ENCODE measurements around the gene PABPC1L. TPM values are rescaled to one million over a fixed set of nuclear protein-coding genes. Genes with fewer than 3 reads are reported as not detected.

The PABPC1L gene
- total RNA-seq, 1 donor from 2014 or later: 211 TPM

- TF ChIP-seq CTCF (IDR thresholded peaks at IDR 0.05; ENCODE audit: unreplicated experiment): no peak
- H3K9me3 Mint-ChIP-seq (ENCODE audit: low read depth): no peaks in the 10 kb centered on the region
- H3K27ac Mint-ChIP-seq: no peak overlapping the region
- H3K4me1 Mint-ChIP-seq (ENCODE audit: low read depth): no peaks in the 10 kb centered on the region
- H3K27me3 Mint-ChIP-seq: no peaks in the 10 kb centered on the region
- H3K36me3 Mint-ChIP-seq (ENCODE audit: insufficient read depth): peaks cover 3% of the 10 kb centered on the region
- DNase-seq (ENCODE audit: low spot score, unreplicated experiment): no peak
- no peak overlapping the region for H3K4me3 Mint-ChIP-seq (ENCODE audit: low read depth)
Observed at GRCh38 chr20:44894959-44895358, 14.9 kb upstream of the PABPC1L start.

GRCh38 chr20:44896583-44896982 is 13.3 kb upstream of the PABPC1L start:
- Mint-ChIP-seq H3K27me3 (no peaks in the 10 kb centered on the region), H3K4me1 (ENCODE audit: low read depth) (no peaks in the 10 kb centered on the region), H3K9me3 (ENCODE audit: low read depth) (no peaks in the 10 kb centered on the region), H3K27ac (no peak overlapping the region), H3K4me3 (ENCODE audit: low read depth) (no peak overlapping the region), H3K36me3 (ENCODE audit: insufficient read depth) (peaks cover 4% of the 10 kb centered on the region)
- no peak for DNase-seq (ENCODE audit: low spot score, unreplicated experiment)
- TF ChIP-seq CTCF (IDR thresholded peaks at IDR 0.05; ENCODE audit: unreplicated experiment): no peak

- no peak overlapping the region for H3K27ac Mint-ChIP-seq
- no peaks in the 10 kb centered on the region for H3K9me3 Mint-ChIP-seq (ENCODE audit: low read depth)
- H3K36me3 Mint-ChIP-seq (ENCODE audit: insufficient read depth): peaks cover 4% of the 10 kb centered on the region
- H3K27me3 Mint-ChIP-seq: no peaks in the 10 kb centered on the region
- no peak overlapping the region for H3K4me3 Mint-ChIP-seq (ENCODE audit: low read depth)
- TF ChIP-seq CTCF (IDR thresholded peaks at IDR 0.05; ENCODE audit: unreplicated experiment): no peak
- H3K4me1 Mint-ChIP-seq (ENCODE audit: low read depth): no peaks in the 10 kb centered on the region
- no peak for DNase-seq (ENCODE audit: low spot score, unreplicated experiment)
Observed at GRCh38 chr20:44897133-44897532, 12.7 kb upstream of the PABPC1L start.

- H3K4me1 Mint-ChIP-seq (ENCODE audit: low read depth): no peaks in the 10 kb centered on the region
- peak overlapping the region; percentile 30 for H3K27ac Mint-ChIP-seq
- peaks cover 13% of the 10 kb centered on the region for H3K36me3 Mint-ChIP-seq (ENCODE audit: insufficient read depth)
- no peaks in the 10 kb centered on the region for H3K27me3 Mint-ChIP-seq
- H3K4me3 Mint-ChIP-seq (ENCODE audit: low read depth): no peak overlapping the region
- no peak for DNase-seq (ENCODE audit: low spot score, unreplicated experiment)
- no peaks in the 10 kb centered on the region for H3K9me3 Mint-ChIP-seq (ENCODE audit: low read depth)
- no peak for TF ChIP-seq CTCF (IDR thresholded peaks at IDR 0.05; ENCODE audit: unreplicated experiment)
Observed at GRCh38 chr20:44900231-44900854, 9.5 kb upstream of the PABPC1L start.

- Mint-ChIP-seq H3K4me1 (ENCODE audit: low read depth) (no peaks in the 10 kb centered on the region), H3K4me3 (ENCODE audit: low read depth) (no peak overlapping the region), H3K36me3 (ENCODE audit: insufficient read depth) (peaks cover 21% of the 10 kb centered on the region), H3K9me3 (ENCODE audit: low read depth) (no peaks in the 10 kb centered on the region), H3K27ac (no peak overlapping the region), H3K27me3 (no peaks in the 10 kb centered on the region)
- no peak for TF ChIP-seq CTCF (IDR thresholded peaks at IDR 0.05; ENCODE audit: unreplicated experiment)
- DNase-seq (ENCODE audit: low spot score, unreplicated experiment): no peak
Observed at GRCh38 chr20:44901974-44902373, 7.9 kb upstream of the PABPC1L start.

Data from progenitor cell of endocrine pancreas (in vitro differentiated cells).